HUES48 (cell line): ENCODE data around the gene PDK2.
A peak's percentile ranks its signal among the peaks of the same experiment; 100 is the strongest.

Experiments
- H3K27ac ChIP-seq: one replicate; pipeline ENCODE4 v1.7.0; 2013; ENCODE audit warnings: low read depth, low read length, inconsistent platforms
- H3K27me3 ChIP-seq: 2 replicates; pipeline ENCODE4 v1.6.1; 2013; ENCODE audit warnings: mild to moderate bottlenecking, low read length; ENCODE audit not compliant: control insufficient read depth, insufficient read depth
- H3K36me3 ChIP-seq: 2 replicates; pipeline ENCODE4 v1.6.1; 2013; ENCODE audit warnings: low read length; ENCODE audit not compliant: control insufficient read depth, insufficient read depth
- H3K4me1 ChIP-seq: 2 replicates; pipeline ENCODE4 v1.6.1; 2013; ENCODE audit warnings: mild to moderate bottlenecking, low read length; ENCODE audit not compliant: control insufficient read depth, insufficient read depth
- H3K4me3 ChIP-seq: 2 replicates; pipeline ENCODE4 v1.5.1; 2013; ENCODE audit warnings: mild to moderate bottlenecking, low read depth, low read length
- H3K9ac ChIP-seq: 2 replicates; pipeline ENCODE4 v1.6.1; 2013; ENCODE audit warnings: mild to moderate bottlenecking, low read depth, low read length, moderate library complexity
- H3K9me3 ChIP-seq: 2 replicates; pipeline ENCODE4 v1.6.1; 2013; ENCODE audit warnings: low read length; ENCODE audit not compliant: control insufficient read depth, insufficient read depth

PDK2 gene

DNA sequence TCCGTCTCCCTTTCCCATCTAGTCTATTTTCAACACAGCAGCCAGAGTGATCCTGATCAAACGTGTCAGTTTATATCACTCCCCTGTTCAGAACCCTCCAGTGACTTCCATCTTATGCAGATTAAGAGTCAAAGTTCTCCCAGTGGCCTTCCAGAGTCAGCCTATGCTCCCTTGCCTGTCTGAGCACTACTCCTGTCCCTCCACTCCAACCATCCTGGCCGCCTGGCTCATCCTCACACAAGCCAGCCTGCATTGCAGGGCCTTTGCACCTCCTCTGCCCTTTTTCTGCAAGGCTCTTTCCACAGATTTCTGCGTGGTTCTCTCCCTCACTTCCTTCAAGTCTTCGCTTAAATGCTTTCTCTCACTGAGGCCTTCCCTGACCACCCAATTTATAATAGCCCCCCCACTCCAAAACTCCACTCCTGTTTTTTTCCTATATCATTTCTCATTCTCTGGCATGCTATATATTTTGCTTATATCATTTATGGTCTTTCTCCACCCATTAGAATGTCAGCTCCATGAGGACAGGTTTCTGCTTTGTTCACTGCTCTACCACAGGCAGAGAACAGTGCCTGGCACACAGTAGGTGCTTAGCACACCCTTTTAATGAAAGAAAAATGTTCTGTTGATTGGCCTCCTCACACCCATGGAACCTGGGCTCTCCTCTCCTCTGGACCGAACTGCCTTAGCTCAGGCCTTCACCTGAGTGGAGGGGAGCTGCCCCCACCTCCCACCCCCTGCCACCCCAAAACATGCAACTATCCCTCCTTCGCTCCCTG lies 25.5 kb downstream of the PDK2 start:
- no peak overlapping the region for H3K9ac ChIP-seq
- H3K27me3 ChIP-seq: peaks cover 24% of the 10 kb centered on the region
- H3K4me3 ChIP-seq: no peak overlapping the region
- H3K36me3 ChIP-seq: no peaks in the 10 kb centered on the region
- no peaks in the 10 kb centered on the region for H3K9me3 ChIP-seq
- H3K27ac ChIP-seq: no peak overlapping the region
- peaks cover 12% of the 10 kb centered on the region; the same call in 1 of the 2 replicates for H3K4me1 ChIP-seq

DNA sequence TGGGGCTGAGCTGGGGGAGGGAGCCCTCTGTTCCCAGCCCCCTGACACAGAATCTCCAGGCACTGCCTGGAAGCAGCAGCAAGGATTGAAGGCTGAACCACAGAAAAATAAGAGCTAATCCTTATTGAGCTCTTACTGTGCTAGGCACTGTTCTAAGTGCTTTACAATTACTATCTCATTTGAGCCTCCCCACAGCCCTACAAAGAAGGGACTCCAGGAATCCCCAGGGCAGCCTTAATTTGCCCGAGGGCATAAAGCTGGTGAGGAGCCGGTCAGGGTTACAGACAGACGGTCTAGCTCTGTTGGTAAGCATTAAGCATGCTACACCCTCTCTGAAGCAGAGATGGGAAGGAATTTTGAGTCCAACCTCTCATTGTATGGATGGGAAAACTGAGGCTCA lies 27.8 kb downstream of the PDK2 start:
- H3K4me3 ChIP-seq: no peak overlapping the region
- no peaks in the 10 kb centered on the region for H3K36me3 ChIP-seq
- H3K4me1 ChIP-seq: peaks cover 18% of the 10 kb centered on the region
- no peak overlapping the region for H3K9ac ChIP-seq
- peak overlapping the region; percentile 73 for H3K27ac ChIP-seq
- peaks cover 21% of the 10 kb centered on the region for H3K27me3 ChIP-seq
- no peaks in the 10 kb centered on the region for H3K9me3 ChIP-seq

DNA sequence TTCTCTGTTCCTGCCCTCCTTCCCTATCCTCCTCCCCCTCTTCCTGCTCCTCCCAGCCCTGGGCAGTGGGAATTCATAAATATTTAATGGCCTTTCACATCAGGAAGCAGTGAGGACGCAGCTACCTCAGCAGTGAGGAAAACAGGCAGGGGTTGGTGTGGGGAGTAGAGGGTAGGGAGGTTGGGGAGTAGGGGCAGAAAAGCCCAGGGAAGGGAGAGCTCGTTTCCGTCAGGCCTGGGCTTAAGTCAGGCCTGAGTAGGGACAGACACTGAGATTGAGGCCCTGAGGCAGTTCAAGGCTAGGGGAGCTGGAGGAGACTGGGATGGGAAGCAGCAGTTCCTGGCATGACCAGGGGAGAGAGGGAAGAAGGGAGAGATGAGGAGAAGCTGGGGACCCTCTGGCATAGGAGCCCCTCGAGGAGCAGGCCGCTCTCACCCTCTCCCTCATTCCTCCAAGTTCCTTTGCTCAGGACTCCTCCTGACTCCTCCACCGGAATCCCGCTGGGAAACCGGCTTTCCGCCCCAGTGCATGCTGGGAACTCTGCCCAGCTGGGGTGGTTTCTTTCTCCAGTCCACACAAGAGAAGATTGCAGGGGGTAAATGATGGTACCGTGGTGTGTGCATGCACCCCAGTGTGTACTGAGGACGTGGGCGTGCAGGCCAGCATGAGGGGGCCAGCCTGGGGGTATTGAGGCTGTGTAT lies 28.6 kb downstream of the PDK2 start:
- Histone ChIP-seq H3K27ac (peak overlapping the region; percentile 73), H3K9ac (no peak overlapping the region), H3K9me3 (no peaks in the 10 kb centered on the region), H3K36me3 (no peaks in the 10 kb centered on the region), H3K4me3 (no peak overlapping the region), H3K4me1 (peaks cover 19% of the 10 kb centered on the region), H3K27me3 (peaks cover 14% of the 10 kb centered on the region)

DNA sequence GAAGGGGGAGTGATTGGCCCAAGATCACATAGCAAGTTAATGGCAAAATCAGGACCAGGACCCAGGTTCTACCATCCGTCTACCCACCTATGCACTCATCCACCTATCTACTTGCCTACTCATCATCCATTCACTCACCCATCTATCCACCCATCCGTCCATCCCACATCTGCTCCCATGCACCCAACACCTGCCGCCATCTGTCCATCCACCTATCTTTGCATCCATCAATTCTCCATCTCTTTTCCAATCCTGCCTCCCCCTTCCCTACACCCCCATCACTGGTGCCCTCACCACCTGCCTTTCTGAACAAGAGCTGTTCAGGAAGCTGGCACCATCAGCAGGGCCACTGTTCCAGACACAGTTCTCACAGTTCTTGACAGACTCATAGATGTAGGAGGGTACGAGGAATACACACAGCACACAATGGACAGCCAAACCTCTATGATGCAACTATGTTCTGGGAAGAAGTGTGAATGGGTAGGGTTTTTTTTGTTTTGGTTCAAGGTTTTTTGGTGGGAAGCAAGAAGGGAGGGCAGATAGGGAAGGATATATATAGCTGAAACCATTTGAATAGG lies 30.4 kb downstream of the PDK2 start:
- Histone ChIP-seq H3K27me3 (peaks cover under 1% of the 10 kb centered on the region; the same call in 1 of the 2 replicates), H3K4me3 (no peak overlapping the region), H3K36me3 (no peaks in the 10 kb centered on the region), H3K9ac (no peak overlapping the region), H3K27ac (no peak overlapping the region), H3K4me1 (peaks cover 19% of the 10 kb centered on the region), H3K9me3 (no peaks in the 10 kb centered on the region)

DNA sequence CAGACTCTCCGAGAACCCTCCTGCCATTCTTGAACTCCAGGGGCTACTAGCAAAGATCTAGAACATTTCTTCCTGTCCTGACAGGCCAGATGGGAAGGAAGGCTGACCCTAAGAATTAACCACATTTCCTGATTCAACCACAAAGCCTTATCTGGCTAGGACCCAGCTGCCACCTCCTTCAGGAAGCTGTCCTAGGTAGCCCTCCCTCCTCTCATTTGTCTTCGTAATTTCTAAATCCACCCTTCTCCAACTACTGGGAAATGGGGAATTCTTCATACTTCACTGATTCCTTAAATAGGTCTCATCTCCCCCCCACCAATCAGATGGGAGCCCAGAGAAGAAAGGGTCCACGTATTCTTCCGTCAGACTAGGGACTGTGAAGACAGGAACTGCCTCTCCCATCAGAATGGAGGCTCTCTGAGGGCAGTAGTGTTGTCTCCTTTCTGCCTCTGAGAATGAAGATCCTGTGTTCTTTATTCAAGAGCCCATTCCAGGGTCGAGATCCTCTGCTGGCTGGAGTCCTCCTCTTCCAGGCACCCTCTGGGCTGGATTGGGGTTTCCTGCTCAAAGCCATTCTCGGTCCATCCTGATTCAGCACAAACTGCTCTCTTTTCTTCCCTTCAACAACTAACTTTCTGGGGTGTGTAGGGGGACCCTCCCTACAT lies 32.7 kb downstream of the PDK2 start:
- Histone ChIP-seq H3K27ac (peak overlapping the region; percentile 47), H3K9me3 (no peaks in the 10 kb centered on the region), H3K4me1 (peaks cover 21% of the 10 kb centered on the region), H3K36me3 (no peaks in the 10 kb centered on the region), H3K9ac (no peak overlapping the region), H3K4me3 (peak overlapping the region; percentile 20; the same call in 1 of the 2 replicates), H3K27me3 (peaks cover 21% of the 10 kb centered on the region)

DNA sequence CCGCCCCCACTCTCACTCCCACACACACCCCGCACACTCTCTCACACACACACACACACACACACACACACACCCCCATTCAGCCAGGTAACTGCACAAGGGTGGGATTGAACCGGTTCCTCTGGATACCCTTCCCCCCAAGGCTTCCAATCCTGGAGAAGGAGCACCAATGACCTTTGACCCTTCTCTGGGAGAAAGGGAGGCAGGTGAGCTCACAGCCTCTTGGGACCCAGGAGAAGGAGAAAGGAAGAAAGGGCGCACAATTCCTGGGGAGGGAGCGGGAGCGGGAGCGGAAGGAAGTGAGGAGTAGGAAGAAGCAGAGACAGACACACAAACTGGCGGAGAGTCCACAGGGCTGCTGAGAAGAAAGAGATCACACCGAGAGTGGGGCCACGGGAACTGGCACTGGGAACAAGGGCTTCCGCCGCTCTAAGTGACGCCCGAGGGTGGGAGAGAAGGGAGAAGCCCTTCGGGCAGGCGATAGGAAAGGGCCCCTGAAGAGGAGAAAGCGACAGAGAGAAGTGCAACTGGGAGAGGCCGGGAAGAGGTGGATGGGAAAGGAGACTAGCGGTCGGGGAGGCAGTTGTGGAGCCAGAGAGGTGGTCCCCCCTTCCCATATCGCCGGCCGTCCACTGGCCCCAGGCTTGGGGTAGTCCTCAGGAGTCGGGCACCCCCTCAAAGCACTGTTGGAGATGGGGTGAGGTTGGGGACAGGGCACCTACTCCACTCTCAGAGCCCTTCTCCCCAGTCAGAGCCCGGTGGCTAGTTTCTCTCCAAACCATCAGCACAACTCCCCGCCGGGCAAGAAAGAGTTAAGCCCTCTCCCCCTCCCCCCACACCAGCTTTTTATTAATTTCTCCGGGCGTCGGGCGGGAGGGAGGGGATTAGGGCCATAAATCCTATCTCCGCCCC lies 33.5 kb downstream of the PDK2 start:
- Histone ChIP-seq H3K27me3 (peaks cover 21% of the 10 kb centered on the region), H3K9me3 (no peaks in the 10 kb centered on the region), H3K27ac (peak overlapping the region; percentile 60), H3K9ac (no peak overlapping the region), H3K36me3 (no peaks in the 10 kb centered on the region), H3K4me3 (peak overlapping the region; percentile 61), H3K4me1 (peaks cover 23% of the 10 kb centered on the region)

DNA sequence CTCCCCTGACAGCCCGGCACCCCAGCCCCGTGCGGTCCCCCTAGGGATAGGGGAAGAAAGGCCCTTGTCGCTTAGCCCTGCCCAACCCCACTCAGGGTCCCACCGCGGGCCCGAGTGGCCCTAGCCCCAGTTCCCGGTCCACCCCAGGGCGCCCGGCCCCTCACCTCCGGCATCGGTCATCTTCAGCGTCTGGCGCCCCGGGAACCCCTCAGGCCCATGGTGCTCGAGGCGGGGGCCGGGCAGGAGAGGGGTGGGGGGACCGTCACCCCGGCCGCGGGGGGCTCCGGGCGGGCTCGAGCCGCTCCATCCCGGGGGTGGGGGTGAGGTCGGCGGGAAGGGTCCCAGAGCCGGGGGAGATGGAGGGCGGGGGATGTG lies 34.2 kb downstream of the PDK2 start:
- Histone ChIP-seq H3K4me3 (peak overlapping the region; percentile 61), H3K9me3 (no peaks in the 10 kb centered on the region), H3K9ac (no peak overlapping the region), H3K27ac (no peak overlapping the region), H3K36me3 (no peaks in the 10 kb centered on the region), H3K4me1 (peaks cover 23% of the 10 kb centered on the region), H3K27me3 (peaks cover 25% of the 10 kb centered on the region)

DNA sequence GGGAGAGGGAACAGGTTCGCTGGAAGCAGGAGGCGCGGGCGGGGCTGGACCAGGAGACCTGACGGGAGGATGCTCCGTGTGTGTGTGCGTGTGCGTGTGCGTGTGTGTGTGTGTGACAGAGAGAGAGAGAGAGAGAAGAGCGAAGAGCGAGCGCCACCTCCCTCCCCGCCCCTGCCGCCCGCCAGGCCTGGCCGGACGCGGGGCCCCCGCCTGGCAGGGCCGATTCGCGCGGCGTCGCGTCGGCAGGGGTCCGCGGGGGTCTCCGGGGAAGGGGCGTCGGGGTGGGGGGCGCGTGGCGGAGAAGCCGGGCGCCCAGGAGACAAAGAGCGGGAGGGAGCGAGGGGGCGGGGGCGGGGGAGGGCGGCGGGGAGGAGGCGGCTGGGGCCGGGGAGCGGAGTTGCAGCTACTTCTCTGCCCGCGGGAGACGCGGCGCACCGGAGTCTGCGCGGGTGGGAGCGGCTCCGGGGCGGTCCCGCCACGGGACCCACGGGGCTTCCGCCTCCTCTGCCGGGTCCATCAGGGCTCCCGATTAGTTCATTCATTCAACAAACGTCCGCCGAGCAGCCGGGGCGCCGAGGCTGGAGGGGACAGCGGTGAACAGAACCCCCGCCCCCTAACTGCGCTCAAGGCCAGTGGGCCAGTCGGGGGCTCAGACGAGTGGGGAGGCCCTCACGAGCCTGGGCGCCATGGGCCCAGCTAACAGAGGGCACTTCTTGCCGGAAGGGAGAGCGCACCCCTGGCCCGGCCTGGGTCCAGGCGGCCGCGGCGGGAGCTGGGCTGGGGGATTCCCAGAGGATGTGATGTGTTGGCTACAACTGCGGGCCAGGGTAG lies 34.8 kb downstream of the PDK2 start, which contains the start of gene SAMD14:
TSS of gene SAMD14 (minus strand) at position 433 of the 831 bp plus-strand sequence. CDS start 5,201 bp downstream, outside the sequence.
- Histone ChIP-seq H3K4me3 (peak within 1 kb of the TSS; percentile 79), H3K27ac (peak within 1 kb of the TSS; percentile 60), H3K36me3 (no peaks in the 10 kb centered on the region), H3K9ac (no peak within 1 kb of the TSS), H3K4me1 (peaks cover 28% of the 10 kb centered on the region), H3K27me3 (peaks cover 25% of the 10 kb centered on the region), H3K9me3 (no peaks in the 10 kb centered on the region)

DNA sequence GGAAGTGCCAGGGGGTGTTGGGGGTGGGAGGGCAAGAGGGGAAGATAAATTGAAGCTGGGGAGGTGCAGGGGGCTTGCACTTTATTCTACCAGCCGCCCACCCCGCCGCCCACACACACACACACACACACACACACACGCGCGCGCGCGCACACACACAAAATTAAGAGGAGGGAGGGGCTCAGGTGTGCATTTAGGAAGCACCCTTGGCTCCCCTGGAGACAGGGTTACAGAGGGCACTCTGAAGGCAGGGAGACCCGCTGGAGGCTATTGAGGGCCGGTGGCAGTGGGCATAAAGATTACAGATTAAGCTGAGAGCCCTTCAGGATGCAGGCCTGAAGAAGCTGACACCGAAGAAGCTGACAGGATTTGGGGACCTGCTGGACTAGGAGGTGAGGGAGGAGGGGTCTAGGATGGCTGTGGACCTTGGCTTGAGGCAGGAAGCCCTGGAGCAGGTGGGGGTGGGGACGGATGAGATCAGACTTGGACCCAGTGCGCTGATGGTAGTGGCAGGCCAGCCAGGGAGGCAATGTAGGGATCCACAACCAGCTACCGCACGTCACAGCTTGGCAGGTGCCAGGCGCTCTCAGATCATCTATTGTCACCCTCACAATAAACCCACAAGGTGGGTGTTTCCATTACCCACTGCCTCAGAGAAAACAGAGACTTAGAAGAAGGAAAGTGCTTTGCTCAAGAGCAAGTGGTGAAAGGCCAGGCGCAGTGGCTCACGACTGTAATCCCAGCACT lies 35.6 kb downstream of the PDK2 start:
- no peaks in the 10 kb centered on the region; the same call in 1 of the 2 replicates for H3K36me3 ChIP-seq
- H3K27ac ChIP-seq: no peak overlapping the region
- H3K27me3 ChIP-seq: peaks cover 25% of the 10 kb centered on the region
- no peak overlapping the region for H3K9ac ChIP-seq
- peaks cover 28% of the 10 kb centered on the region for H3K4me1 ChIP-seq
- H3K4me3 ChIP-seq: peak overlapping the region; percentile 79; the same call in 1 of the 2 replicates
- H3K9me3 ChIP-seq: no peaks in the 10 kb centered on the region
